ENCODE data around the gene HSD17B12.

Gene HSD17B12

DNA sequence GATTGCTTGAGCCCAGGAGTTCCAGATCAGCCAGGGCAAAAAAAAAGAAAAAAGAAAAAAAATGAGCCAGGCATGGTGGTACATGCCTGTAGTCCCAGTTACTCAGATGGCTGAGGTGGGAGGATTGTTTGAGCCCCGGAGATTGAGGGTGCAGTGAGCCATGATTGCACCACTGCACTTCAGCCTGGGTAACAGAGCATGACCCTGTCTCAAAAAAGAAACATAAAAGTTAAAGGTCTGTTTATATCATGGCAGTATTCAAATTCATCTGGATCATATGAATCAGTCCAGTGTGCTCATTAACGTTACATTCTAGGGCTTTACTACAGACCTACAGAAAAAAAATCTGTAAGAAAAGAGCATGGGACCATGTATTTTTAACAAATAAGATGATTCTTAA is 13.9 kb downstream of the HSD17B12 start:
- Histone ChIP-seq H3K4me1 (ENCODE audit: insufficient read depth, low read length) (no peaks in the 10 kb centered on the region), H3K9ac (ENCODE audit: low read depth, low read length) (no peak overlapping the region), H3K9me3 (ENCODE audit: control insufficient read depth, insufficient read depth, low read length) (no peaks in the 10 kb centered on the region; the same call in 1 of the 2 replicates), H3K36me3 (ENCODE audit: insufficient read depth, low read length) (no peaks in the 10 kb centered on the region)

DNA sequence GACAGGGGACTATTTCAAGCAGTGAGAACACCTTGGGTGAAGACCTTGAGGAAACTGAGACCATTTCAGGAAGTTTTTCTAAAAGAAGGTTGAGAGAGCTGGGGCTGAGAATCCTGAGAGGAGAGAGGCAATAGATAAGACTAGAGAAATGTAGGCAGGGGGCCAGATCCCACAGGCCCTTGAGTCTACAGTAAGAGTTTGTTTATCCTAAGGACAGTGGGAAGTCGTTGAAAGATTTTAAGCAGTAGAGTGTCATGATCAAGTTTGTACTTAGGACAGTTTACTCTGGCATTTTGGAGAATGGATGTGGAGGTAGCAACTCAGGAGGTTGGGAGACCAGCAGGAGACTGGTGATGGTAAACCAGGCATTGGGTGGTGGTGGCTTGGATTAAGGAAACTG is 17.1 kb downstream of the HSD17B12 start:
- no peaks in the 10 kb centered on the region for H3K36me3 ChIP-seq (ENCODE audit: insufficient read depth, low read length)
- H3K9me3 ChIP-seq (ENCODE audit: control insufficient read depth, insufficient read depth, low read length) = peaks cover 8% of the 10 kb centered on the region

DNA sequence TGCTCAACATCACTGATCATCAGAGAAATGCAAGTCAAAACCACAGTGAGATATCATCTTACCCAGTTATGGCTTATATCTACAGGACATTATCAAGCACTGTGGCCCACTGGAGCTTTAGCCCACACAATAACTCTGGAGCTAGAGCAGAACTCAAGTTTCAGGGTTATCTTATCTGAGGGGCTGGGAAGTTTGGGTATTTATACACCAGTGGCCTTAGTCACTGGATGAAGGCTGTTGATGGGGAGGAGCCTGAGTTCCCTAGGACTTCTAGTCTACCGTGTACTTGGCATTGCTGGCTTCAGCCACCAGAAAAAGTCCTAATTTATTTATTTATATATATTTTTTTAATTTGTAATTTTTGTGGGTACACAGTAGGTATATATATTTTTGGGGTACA is 19.3 kb downstream of the HSD17B12 start:
- Histone ChIP-seq H3K9me3 (ENCODE audit: control insufficient read depth, insufficient read depth, low read length) (peaks cover 8% of the 10 kb centered on the region), H3K9ac (ENCODE audit: low read depth, low read length) (no peak overlapping the region), H3K4me1 (ENCODE audit: insufficient read depth, low read length) (no peaks in the 10 kb centered on the region), H3K36me3 (ENCODE audit: insufficient read depth, low read length) (no peaks in the 10 kb centered on the region)

More for the DNA sequence above, 17.1 kb downstream of the HSD17B12 start:
- H3K9ac ChIP-seq (ENCODE audit: low read depth, low read length) = no peak overlapping the region
- H3K4me1 ChIP-seq (ENCODE audit: insufficient read depth, low read length) = no peaks in the 10 kb centered on the region

DNA sequence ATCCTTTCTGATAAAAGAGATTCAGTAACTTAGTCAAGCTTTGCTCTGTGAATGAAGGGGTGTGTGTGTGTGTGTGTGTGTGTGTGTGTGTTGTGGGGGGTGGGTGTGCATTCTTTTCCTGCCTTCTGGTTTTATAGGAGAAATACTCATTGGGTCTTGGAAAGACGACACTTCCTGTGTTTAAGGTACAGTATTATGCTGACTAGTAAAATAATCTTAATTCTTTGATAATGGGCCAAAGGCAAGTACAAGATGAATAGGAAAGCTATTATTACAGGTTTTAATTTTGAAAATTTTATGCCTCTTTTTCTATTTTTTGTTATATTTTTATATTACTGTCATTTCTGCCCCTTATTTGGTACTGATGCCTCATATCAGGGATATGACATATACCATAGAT is 26.1 kb downstream of the HSD17B12 start:
- Histone ChIP-seq H3K4me1 (ENCODE audit: insufficient read depth, low read length) (no peaks in the 10 kb centered on the region), H3K9me3 (ENCODE audit: control insufficient read depth, insufficient read depth, low read length) (peaks cover 5% of the 10 kb centered on the region; the same call in 1 of the 2 replicates), H3K36me3 (ENCODE audit: insufficient read depth, low read length) (no peaks in the 10 kb centered on the region), H3K9ac (ENCODE audit: low read depth, low read length) (no peak overlapping the region)

DNA sequence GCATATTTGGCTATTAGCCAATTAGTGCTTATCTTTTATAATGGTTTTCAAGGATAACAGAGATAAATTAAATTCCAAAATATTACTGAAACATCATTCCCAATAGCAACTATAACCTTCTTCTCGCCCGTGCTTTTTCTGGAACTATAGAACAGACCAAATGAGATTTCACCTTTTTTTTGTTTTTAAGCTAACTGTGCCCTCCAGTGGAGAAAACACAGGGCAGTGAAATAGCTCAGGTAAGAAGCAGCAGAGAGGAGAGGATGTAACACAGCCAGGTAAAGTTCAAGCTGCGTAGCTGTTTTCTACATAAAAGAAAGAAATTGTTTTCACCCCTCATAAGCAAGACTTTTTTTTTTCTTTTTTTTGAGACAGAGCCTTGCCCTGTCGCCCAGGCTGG is 28.2 kb downstream of the HSD17B12 start:
- Histone ChIP-seq H3K4me1 (ENCODE audit: insufficient read depth, low read length) (no peaks in the 10 kb centered on the region), H3K9me3 (ENCODE audit: control insufficient read depth, insufficient read depth, low read length) (no peaks in the 10 kb centered on the region), H3K36me3 (ENCODE audit: insufficient read depth, low read length) (no peaks in the 10 kb centered on the region), H3K9ac (ENCODE audit: low read depth, low read length) (no peak overlapping the region)

DNA sequence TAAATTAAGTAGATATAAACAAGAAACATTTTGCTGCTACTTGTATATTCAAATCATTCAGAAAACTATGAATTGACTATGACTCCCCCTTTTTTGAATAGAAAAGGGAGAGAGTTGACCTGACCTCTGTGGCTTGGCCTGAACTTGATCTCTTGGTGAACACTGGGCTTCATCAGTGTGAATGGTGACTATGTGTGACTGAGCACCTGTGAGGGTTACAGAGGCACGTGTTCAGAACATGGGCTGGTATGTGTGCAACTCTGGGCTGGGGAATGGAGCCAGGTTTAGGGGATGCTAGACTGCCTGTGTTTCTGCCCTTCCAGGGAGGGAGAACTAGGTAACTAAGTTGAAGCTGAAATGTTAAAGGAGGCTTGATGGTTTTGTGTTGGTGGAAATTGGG is 29.2 kb downstream of the HSD17B12 start:
- H3K36me3 ChIP-seq (ENCODE audit: insufficient read depth, low read length) = no peaks in the 10 kb centered on the region
- no peaks in the 10 kb centered on the region for H3K9me3 ChIP-seq (ENCODE audit: control insufficient read depth, insufficient read depth, low read length)
- H3K4me1 ChIP-seq (ENCODE audit: insufficient read depth, low read length) = no peaks in the 10 kb centered on the region
- no peak overlapping the region for H3K9ac ChIP-seq (ENCODE audit: low read depth, low read length)

DNA sequence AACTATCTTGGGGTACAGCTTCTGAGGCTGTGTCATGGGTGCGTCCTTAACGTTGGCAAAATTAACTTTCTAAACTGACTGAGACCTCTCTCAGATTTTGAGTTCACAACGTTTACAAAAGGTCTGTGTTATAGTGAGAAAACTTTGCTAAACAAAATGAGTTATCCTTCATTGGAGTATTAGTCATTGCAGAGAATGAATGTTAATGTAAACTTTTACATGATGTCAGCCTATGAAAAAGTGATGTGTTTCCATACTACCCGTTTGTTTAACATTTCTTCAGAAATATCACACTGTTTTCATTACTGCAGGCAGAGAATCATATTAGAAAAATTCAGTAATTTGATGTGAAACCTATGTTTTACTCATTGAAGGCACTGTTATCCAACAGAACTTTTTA is 32.1 kb downstream of the HSD17B12 start:
- no peaks in the 10 kb centered on the region for H3K4me1 ChIP-seq (ENCODE audit: insufficient read depth, low read length)
- H3K9ac ChIP-seq (ENCODE audit: low read depth, low read length) = no peak overlapping the region
- H3K9me3 ChIP-seq (ENCODE audit: control insufficient read depth, insufficient read depth, low read length) = no peaks in the 10 kb centered on the region
- no peaks in the 10 kb centered on the region for H3K36me3 ChIP-seq (ENCODE audit: insufficient read depth, low read length)

DNA sequence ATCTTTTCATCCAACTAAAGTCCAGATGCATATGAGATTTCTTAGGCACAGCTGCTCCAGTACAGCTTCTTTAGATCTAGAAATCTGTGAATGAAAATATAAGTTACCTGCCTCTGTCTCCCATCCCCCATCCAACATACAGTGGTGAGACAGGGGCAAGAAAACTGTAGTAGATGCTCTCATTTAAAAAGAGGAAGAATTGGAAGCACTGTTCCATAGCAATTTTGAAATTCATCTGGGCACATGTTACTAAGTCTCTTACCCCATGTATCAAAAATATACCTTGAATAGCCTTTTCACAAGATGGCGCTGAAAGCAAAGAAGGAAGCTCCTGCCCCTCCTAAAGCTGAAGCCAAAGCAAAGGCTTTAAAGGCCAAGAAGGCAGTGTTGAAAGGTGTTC is 37.8 kb downstream of the HSD17B12 start:
- H3K9ac ChIP-seq (ENCODE audit: low read depth, low read length) = no peak overlapping the region
- H3K36me3 ChIP-seq (ENCODE audit: insufficient read depth, low read length) = no peaks in the 10 kb centered on the region
- no peaks in the 10 kb centered on the region for H3K4me1 ChIP-seq (ENCODE audit: insufficient read depth, low read length)
- H3K9me3 ChIP-seq (ENCODE audit: control insufficient read depth, insufficient read depth, low read length) = no peaks in the 10 kb centered on the region

DNA sequence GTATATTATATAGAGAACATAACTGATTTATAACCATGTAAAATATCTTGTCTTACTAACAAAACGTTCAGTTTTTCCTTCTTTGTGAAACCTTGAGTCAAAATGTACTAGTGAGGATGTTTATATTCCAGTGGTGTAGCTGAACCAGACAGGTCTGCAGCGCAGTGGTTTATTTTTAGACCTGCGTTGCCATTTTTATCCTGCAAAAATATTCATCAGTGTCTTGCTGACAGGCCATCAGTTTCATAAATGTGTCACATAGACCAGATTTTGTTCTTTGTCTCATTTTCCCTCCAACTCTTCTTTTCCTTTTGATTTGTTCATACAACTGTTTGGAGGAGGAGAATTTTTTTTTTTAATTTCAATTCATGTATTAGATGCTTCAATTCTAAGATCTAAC is 43.1 kb downstream of the HSD17B12 start:
- H3K9me3 ChIP-seq (ENCODE audit: control insufficient read depth, insufficient read depth, low read length) = no peaks in the 10 kb centered on the region
- H3K36me3 ChIP-seq (ENCODE audit: insufficient read depth, low read length) = no peaks in the 10 kb centered on the region
- H3K9ac ChIP-seq (ENCODE audit: low read depth, low read length) = no peak overlapping the region
- no peaks in the 10 kb centered on the region for H3K4me1 ChIP-seq (ENCODE audit: insufficient read depth, low read length)

DNA sequence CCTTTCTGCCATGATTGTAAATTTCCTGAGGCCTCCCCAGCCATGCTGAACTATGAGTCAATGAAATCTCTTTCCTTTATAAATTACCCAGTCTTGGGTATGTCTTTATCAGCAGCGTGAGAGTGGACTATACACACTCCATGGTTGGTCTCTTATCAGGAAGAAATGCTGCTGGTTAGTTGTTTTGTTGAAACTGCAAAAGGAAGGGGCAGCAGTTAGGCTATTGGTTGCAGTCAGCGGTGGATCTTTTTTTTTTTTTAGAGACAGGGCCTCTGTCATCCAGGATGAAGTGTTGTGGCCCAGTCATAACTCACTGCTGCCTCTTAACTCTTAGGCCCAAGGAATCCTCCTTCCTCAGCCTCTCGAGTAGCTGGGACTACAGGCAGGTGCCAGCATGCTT is 51.7 kb downstream of the HSD17B12 start:
- Histone ChIP-seq H3K9ac (ENCODE audit: low read depth, low read length) (no peak overlapping the region), H3K4me1 (ENCODE audit: insufficient read depth, low read length) (peaks cover 17% of the 10 kb centered on the region), H3K36me3 (ENCODE audit: insufficient read depth, low read length) (peaks cover 3% of the 10 kb centered on the region; the same call in 1 of the 2 replicates), H3K9me3 (ENCODE audit: control insufficient read depth, insufficient read depth, low read length) (no peaks in the 10 kb centered on the region)

DNA sequence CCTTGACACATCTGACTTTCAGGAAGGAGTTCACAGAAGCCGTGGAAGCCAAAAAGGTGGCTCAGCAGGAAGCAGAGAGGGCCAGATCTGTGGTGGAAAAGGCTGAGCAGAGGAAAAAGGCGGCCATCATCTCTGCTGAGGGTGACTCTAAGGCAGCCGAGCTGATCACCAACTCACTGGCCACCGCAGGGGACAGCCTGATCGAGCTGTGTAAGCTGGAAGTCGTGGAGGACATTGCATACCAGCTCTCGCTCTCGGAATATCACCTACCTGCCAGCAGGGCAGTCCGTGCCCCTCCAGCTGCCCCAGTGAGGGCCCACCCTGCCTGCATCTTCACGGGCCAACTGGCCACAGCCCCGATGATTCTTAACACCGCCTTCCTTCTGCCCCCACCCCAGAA is 53.7 kb downstream of the HSD17B12 start:
- Histone ChIP-seq H3K4me1 (ENCODE audit: insufficient read depth, low read length) (peaks cover 31% of the 10 kb centered on the region), H3K9ac (ENCODE audit: low read depth, low read length) (no peak overlapping the region), H3K36me3 (ENCODE audit: insufficient read depth, low read length) (peaks cover 3% of the 10 kb centered on the region; the same call in 1 of the 2 replicates), H3K9me3 (ENCODE audit: control insufficient read depth, insufficient read depth, low read length) (no peaks in the 10 kb centered on the region)

DNA sequence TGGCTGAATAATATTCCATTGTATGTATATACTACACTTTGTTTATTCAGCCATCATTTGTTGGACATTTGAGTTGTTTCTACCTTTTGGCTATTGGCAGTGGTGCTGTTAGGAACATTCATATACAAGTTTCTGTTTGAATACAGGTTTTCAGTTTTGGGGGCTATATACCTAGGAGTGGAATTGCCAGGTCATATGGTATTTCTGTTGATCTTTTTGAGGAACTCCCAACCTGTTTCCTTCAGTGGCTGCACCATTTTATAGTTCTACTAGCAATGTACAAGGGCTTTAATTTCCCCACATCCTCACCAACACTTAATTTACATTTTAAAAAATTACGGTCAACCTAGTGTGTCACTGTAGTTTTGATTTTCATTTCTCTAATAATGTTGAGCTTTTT is 54.6 kb downstream of the HSD17B12 start:
- Histone ChIP-seq H3K9me3 (ENCODE audit: control insufficient read depth, insufficient read depth, low read length) (no peaks in the 10 kb centered on the region), H3K4me1 (ENCODE audit: insufficient read depth, low read length) (peaks cover 33% of the 10 kb centered on the region)

DNA sequence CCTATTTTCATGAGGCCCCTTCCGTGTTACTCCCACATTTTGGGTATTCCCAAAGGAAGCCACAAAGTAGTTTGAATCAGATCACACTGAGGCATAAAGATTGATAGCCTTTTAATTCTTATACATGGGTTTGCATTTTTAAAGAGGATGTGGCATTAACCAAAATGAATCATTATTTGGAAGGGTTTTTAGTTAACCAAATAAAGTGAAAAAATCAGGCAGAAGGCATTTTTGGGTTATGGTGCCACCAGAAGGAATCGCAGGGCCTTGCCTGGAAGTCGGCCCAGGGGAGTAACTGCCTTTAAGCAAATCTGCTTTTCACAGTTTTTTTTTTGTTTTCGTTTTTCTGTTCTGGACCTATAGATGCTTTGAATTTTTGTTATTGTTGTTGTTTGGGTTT is 55.4 kb downstream of the HSD17B12 start:
- Histone ChIP-seq H3K4me1 (ENCODE audit: insufficient read depth, low read length) (peaks cover 33% of the 10 kb centered on the region), H3K9me3 (ENCODE audit: control insufficient read depth, insufficient read depth, low read length) (no peaks in the 10 kb centered on the region), H3K36me3 (ENCODE audit: insufficient read depth, low read length) (peaks cover 3% of the 10 kb centered on the region; the same call in 1 of the 2 replicates), H3K9ac (ENCODE audit: low read depth, low read length) (no peak overlapping the region)

More for the DNA sequence above, 54.6 kb downstream of the HSD17B12 start:
- Histone ChIP-seq H3K36me3 (ENCODE audit: insufficient read depth, low read length) (peaks cover 3% of the 10 kb centered on the region; the same call in 1 of the 2 replicates), H3K9ac (ENCODE audit: low read depth, low read length) (no peak overlapping the region)

DNA sequence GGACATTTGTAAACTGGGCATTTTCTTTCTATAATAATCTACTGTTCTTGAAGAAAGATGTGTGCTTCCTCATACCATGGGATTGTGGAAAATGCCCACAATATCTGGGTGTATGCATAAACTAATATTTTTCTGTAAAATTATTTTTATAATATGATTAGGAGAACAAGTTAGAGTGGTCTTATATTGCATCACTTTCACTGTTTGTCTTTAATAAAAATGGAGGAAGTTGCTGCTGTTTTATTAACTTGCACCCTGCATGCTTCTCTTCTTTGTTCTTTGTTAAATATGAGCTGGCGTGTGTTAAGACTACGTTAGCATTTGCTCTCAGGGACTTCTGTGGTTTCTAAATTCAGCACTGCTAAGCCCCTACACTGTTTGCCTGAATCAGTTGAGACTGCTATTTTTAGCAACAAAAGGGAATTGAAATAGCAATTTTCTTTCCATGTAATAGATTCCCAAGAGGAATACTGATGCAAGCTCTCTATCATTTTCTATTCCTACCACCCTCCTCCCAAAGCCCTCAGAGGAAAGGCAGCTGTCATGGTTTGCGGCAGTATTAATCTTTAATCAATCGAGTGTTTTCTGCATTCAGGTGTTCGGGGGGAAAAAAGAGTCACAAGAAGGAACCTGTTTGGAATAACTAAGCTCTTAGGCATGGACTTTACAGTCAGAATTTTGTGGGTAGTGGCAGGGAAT is 56.1 kb downstream of the HSD17B12 start:
- Histone ChIP-seq H3K9me3 (ENCODE audit: control insufficient read depth, insufficient read depth, low read length) (no peaks in the 10 kb centered on the region), H3K9ac (ENCODE audit: low read depth, low read length) (no peak overlapping the region), H3K4me1 (ENCODE audit: insufficient read depth, low read length) (peaks cover 33% of the 10 kb centered on the region), H3K36me3 (ENCODE audit: insufficient read depth, low read length) (peaks cover 3% of the 10 kb centered on the region; the same call in 1 of the 2 replicates)

DNA sequence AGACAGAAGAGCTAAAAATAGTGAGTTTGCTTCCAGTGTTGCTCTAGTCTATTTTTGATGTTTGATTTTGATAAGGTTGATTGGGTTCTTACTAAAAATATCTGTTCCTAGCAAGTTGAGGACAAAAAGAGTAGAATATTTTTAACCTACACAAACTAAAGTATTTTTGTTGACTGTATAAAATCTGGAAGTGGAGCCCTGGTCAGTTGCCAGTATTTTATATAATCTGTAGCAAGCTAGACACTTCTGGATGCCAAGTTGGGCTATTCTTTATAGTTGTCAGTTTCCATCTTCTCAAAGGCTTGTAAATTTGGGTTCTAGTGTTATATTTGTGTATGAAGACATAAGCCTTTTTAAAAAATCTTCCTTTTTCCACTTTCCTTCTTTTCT is 56.7 kb downstream of the HSD17B12 start:
- H3K9me3 ChIP-seq (ENCODE audit: control insufficient read depth, insufficient read depth, low read length) = no peaks in the 10 kb centered on the region
- H3K4me1 ChIP-seq (ENCODE audit: insufficient read depth, low read length) = peaks cover 33% of the 10 kb centered on the region

More for the DNA sequence above, 56.7 kb downstream of the HSD17B12 start:
- Histone ChIP-seq H3K9ac (ENCODE audit: low read depth, low read length) (no peak overlapping the region), H3K36me3 (ENCODE audit: insufficient read depth, low read length) (peaks cover 3% of the 10 kb centered on the region; the same call in 1 of the 2 replicates)

Measured in ES-I3 (cell line).